GM19463 (cell line): Measurements from ENCODE around the gene GUCY2C.
"Not testable (repeated sequence)": the region's sequence is repeated elsewhere in the genome, so short reads cannot be mapped to it uniquely, and the experiment has no call there.

Source experiments
- ATAC-seq: cut with Tn5 transposase; IDR thresholded peaks from one replicate; pipeline ENCODE4 v1.9.1; 2021; ENCODE audit warnings: mild to moderate bottlenecking, moderate library complexity; ENCODE audit not compliant: unreplicated experiment

GUCY2C gene

DNA sequence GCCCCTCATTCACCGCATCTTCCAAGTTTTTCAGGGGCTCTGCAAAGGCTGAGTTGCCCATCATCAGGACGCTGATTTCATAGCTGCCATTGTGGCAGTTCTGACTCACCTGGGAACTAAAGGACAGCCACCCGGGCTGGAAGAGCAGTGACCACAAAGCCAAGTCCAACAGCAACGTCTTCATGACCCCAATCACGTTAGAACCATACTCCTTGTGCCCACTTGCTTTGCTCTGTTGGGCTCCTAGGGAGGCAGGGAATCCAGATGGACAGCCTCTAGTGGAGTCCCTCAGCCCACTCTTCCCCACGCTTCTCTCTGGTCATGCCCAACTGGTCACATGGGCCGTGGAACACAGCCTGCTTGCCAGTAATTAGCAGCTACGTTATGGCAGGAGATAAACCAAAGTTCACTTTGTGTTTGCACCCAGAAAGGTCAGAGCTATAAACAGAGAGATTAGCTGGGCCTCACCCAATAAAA lies at the start of gene GUCY2C:
Gene GUCY2C, minus strand, starts transcription at position 335 of the 477 bp plus-strand sequence. Its CDS starts 151 bp downstream, at position 184.
- no peak for ATAC-seq

- ATAC-seq, result no peak
These were observed 46.7 kb upstream of the GUCY2C start for GRCh38 chr12:14743061-14743460.

DNA sequence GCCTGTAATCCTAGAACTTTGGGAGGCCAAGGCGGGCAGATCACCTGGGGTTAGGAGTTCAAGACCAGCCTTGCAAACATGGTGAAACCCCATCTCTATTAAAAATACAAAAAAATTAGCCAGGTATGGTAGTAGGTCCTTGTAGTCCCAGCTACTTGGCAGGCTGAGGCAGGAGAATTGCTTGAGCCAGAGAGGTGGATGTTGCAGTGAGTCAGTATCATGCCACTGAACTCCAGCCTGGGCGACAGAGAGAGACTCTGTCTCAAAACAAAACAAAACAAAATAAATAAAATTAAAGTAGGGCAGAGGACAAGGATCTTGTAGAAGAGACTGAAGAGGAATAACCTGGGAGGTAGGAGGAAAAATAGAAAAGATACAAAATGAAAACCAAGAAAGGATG lies 45.5 kb upstream of the GUCY2C start:
- no peak for ATAC-seq

GRCh38 chr12:14741153-14741552 lies 44.8 kb upstream of the GUCY2C start:
- ATAC-seq, result no peak

DNA sequence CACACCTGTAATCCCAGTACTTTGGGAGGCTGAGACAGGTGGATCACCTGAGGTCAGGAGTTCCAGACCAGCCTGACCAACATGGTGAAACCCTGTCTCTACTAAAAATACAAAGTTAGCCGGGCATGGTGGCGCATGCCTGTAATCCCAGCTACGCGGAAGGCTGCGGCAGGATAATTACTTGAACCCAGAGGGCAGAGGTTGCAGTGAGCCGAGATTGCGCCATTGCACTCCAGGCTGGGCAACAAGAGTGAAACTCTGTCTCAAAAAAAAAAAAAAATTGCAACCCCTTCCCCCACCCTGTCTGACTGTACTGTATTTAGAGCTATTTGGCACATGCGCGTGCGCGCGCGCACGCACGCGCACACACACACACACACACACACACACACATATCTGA lies 40.0 kb upstream of the GUCY2C start:
- ATAC-seq, result not testable (repeated sequence)

DNA sequence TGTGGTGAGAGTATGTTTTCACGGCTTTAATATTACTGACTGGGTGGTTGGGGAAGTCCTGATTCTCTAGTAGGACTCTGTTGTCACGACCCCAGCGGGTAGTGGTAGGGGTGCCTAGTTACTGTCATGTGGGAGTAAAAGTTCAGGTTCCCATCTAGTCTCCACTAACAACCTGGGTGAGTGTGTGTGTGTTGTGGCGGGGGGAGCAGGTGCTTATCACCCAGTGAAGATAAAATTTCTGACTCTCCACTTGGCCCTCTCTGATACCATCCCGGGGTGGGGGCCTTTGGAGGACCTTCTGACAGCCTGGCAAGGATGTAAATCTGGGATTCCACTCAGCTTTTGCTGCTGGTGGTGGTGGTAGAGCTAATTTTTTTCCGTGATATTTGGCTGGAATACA lies 35.4 kb upstream of the GUCY2C start:
- no peak for ATAC-seq

DNA sequence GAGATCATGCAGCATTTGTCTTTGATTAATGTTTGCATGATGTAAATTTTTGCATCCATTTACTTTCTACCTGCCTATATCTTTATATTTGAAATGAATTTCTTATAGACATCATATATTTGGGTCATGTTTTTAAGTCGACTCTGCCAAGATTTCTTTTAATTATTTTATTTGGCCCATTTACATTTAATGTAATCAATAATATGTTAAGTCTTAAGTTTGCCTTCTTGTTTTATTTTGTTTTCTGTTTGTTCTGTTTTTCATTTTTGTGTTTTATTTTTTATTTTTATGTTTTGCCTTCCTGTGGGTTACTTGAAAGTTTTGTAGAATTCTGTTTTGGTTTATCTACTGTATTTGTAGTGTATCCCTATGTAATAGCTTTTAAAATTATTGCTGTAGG lies 33.2 kb upstream of the GUCY2C start:
- ATAC-seq, result no peak

- no peak for ATAC-seq
These were observed 27.4 kb upstream of the GUCY2C start for GRCh38 chr12:14723763-14724162.

- no peak for ATAC-seq
These were observed 20.5 kb upstream of the GUCY2C start for GRCh38 chr12:14716848-14717444.

DNA sequence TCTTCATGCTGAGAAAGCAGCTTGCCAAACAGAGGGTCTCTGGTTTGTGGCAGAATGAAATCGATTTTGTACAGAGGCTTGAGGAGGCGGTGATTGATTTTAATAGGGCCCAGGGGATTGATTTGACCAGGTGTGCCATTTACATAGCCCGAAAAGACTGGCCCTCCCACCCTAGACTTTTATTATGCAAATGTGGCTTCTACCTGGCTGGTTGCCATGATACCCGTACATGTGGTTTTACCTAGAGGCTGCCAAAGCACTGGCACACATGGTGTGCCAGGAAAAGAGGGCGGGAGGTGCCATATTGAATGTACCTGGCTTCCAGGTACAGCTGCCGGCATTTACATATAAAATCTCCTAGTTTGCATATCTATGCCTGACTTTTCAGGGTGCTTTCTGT lies 18.0 kb upstream of the GUCY2C start:
- ATAC-seq, result no peak

DNA sequence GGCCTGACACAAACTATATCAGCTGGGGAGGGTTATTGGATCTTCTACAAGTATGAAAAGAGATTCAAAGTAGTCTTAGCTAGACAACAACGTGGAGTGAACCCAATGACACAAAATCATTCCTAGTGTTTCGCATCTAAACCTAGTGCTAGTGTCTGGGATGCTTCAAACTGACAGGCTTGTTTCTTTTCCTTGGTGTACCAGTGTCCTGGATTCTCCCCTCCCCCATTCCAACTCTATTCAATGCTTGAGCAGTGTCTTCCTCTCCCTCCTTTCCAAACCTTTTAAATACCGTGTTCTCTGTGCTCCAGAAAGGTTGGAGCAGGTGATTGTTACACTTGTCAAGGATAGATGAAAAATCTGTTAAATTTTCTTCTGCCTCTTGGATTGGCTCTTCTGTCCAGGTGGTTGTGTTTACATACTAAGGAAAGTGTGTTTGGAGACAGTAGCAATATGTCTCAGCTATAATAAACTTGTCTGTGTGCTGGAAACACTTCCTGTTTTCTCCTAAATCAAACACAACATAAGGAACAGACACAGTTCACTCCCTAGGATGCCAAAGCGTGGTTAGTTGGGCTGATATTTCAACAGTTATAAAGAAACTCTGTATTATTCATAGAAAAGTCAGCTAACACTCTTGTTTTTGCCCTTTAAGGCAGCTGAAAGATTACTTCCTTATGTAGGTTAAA lies 14.4 kb upstream of the GUCY2C start:
- no peak for ATAC-seq

DNA sequence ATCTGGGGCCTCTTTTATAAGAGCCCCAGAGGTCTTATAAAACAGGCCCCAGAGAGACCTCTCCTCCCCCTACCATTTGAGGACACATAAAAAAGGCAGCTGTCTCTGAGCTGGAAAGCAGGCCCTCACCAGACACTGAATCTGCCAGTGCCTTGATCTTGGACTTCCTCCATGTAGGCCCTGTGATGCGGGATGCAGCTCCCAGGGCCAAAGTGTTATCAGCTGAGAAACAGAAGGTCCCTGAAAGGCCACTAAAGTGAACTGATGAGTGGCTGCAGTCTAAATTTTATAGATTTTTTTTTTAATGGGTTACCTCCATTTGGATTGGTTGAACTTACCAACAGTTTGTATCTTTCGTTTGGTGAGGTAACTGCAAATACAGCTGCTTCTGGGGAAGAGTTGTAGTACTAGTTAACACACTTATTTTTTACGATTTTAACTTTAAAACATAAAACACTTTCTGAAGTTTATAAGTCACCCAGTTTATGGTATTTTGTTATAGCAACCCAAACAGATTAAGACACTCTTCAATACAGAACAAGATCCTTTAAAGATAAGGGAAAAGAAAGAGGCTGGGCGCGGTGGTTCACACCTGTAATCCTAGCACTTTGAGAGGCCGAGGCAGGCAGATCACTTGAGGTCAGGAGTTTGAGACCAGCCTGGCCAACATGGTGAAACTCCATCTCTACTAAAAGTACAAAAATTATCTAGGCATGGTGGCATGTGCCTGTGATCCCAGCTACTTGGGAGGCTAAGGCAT lies 5.6 kb upstream of the GUCY2C start:
- ATAC-seq, result no peak

DNA sequence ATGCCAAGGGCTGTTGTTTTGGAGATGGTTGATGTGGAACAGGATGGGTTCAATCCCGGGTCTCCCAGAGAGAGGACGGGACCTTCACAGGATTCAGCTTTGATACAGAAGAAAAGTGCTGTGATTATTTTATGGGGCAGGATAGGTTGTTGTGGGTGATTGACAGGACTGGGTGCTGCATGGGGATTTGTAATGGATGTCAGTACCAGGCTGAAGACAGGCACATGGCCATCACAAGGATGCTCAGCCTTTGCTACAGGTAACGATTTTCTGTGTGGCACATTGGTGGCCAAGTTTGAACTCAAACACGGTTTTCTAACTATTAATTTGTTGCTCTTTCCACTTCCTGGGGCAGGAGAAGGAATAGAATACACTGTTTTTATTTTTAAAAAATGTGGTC lies 4.5 kb upstream of the GUCY2C start:
- no peak for ATAC-seq

DNA sequence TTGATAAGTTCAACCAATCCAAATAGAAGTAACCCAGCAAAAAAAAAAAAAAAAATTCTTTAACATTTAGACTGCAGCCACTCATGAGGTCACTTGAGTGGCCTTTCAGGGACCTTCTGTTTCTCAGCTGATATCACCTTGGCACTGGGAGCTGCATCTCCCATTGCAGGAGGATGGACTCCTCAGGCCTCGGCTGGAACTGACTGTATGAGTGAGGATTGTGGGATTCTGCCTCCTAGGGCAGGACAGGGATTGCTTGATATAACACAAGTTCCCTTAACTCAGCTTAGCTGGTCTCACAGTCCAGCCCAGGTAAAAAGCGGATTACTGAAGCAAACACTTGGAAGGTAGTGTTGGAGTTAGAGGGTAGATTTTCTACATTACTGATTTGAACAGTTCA lies 3.5 kb upstream of the GUCY2C start:
- ATAC-seq, result no peak

DNA sequence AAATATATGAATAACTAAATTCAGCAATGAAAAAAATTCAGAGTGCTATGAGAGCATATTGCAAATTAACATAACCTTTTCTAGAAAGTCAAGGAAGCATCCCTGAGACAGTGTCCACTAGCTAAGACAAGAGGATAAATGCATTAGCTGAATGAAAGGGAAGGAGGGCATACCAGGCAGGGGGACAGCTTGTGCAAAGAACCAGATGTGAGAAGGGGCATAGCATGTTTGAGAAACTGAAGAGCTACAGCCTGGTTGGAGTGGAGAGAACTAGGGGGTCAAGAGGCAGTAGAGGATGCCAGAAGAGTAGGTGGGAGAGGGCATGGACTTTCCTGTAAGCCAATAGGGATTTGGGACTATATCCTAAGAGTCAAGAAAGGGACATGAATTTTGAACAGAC lies 2.2 kb upstream of the GUCY2C start:
- ATAC-seq, result no peak

- no peak for ATAC-seq
These were observed 671 bp downstream of the GUCY2C start for GRCh38 chr12:14695715-14696141.

DNA sequence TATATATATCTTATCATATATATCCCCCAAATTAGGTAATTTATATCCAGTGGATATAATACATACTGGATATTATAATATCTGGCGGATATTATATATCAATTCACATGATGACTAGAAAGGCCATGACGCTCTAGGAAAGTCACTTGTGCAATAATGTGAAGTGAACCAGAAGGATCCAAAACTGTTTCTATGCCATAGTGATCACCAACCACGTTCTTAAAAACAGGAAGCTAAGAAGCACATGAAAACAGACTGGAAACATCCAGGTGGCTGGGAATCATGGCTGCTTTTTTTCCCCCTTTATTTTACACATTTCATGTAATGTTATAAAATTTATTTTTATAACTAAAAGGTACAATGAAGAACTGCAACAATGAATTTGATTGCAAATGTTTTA lies 1.4 kb downstream of the GUCY2C start:
- no peak for ATAC-seq

DNA sequence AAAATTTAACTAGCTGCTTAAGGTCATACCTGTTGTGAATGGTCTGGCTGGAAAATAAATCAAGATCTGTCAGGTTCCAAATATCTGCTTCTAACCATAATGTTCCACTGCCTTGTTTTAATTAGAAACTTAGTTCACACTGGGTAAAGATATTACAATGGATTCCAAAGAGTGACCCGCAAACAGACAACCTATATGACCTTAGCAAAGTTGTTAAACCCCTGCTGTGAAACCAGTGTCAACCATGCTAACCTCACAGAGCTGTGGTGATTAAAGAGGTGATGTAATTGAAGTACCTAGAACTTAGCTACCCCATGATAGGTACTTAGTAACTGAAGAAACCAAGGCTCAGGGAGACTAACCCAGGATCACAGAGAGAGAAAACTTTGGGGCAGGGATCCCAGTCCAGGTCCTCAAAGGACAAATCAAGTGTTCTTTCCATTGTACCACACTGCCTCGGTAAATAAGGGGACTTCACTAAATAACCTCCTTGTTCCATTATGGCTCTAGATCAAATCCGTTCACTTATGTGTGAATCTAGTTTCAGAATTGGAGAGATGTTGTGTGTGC lies 2.2 kb downstream of the GUCY2C start:
- ATAC-seq, result no peak

DNA sequence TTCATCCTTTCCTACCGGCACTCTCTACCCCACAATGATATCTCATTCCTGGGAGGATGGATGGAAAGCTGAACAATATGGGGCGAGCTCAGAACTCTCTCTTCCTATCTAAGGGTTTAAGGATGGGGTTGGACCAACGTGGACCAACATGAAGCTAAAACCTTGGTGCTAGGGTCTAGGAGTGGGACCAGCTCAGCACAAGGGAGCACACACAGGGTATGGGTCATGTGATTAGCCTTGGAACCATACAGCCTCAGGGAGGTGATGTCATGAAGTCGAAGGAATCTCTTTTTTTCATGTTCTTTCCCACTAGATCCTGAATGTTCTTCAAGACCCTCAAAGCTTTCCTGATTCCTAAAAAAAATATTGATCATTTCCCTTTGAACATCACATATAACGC lies 3.3 kb downstream of the GUCY2C start:
- no peak for ATAC-seq

GRCh38 chr12:14691560-14691959 lies 4.8 kb downstream of the GUCY2C start:
- ATAC-seq, result no peak

- ATAC-seq, result no peak
These were observed 6.4 kb downstream of the GUCY2C start for GRCh38 chr12:14689996-14690395.

DNA sequence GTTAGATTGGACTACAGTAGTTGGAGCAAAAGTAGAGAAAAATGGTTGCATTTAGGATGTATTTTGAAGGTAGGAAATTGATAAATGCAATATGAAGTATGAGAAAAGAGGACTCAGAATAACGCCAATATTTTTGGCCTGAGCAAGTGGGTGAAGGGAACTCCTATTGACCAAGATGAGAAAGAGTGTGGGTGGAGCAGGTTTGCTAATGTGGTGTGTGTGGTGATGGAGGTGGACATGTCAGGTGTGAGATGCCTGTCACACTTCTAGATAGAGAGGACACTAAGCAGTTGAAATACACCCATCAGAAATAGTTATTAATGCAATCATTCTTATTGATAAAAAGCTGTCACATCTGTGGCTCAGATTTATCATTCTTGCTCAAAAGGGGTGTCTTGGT lies 7.3 kb downstream of the GUCY2C start:
- no peak for ATAC-seq
